Measurements from ENCODE around the gene HDAC4.

GRCh38 chr2:239120664-239121063 lies 280.2 kb downstream of the HDAC4 start:
- TF ChIP-seq POLR2A (IDR thresholded peaks at IDR 0.05): no peak
- TF ChIP-seq CTCF (IDR thresholded peaks at IDR 0.05): no peak
- no peak for TF ChIP-seq POLR2AphosphoS5 (IDR thresholded peaks at IDR 0.05)
- no peak for TF ChIP-seq EP300 (IDR thresholded peaks at IDR 0.05)
